H1 (cell line): ENCODE results near the gene HBS1L. TPM values are rescaled to one million over a fixed set of nuclear protein-coding genes. Genes with fewer than 3 reads are reported as not detected.

Experiments
- CTCF ChIA-PET: fragments of 300-600 bp; sonication (Branson Sonifier 250); formaldehyde crosslinking; loops from one replicate; lab custom pipeline; 2021; ENCODE audit not compliant: partially characterized antibody; lab: Charles Lee
- POLR2A ChIA-PET: fragments of 300-600 bp; sonication (Branson Sonifier 250); formaldehyde crosslinking; loops from one replicate; lab custom pipeline; 2021; ENCODE audit warnings: inconsistent platforms; ENCODE audit not compliant: partially characterized antibody; lab: Charles Lee
- DNase-seq, 2 experiments: peaks; one replicate each; pipeline versions ENCODE4 v3.0.0 to v3.0.0-alpha.2; 2010 to 2022; ENCODE audit warnings: low spot score in 2 of 2, low read depth in 1 of 2, mixed read lengths in 1 of 2
- FAIRE-seq: peaks from 2 replicates; lab custom pipeline; 2011; peaks lifted over from hg19 to GRCh38; lab: Jason Lieb, UNC
- H2AFZ ChIP-seq: 2 replicates; pipeline ENCODE4 v1.8.1; 2012; ENCODE audit warnings: low read length, inconsistent platforms
- H2AK5ac ChIP-seq: 2 replicates; pipeline ENCODE4 v1.6.1; 2013; ENCODE audit warnings: low read depth, low read length
- H2BK120ac ChIP-seq: replicated peaks from 2 replicates; pipeline ENCODE3; 2013; ENCODE audit warnings: low read depth, low read length, inconsistent platforms
- H2BK12ac ChIP-seq: 2 replicates; pipeline ENCODE4 v1.6.1; 2013; ENCODE audit warnings: low read depth, low read length
- H2BK15ac ChIP-seq: 2 replicates; pipeline ENCODE4 v1.6.1; 2013; ENCODE audit warnings: low read length
- H2BK20ac ChIP-seq: 2 replicates; pipeline ENCODE4 v1.6.1; 2013; ENCODE audit warnings: low read length
- H2BK5ac ChIP-seq: 2 replicates; pipeline ENCODE4 v1.6.1; 2013; ENCODE audit warnings: low read depth, low read length
- H3K14ac ChIP-seq: 2 replicates; pipeline ENCODE4 v1.6.1; 2013; ENCODE audit warnings: inconsistent platforms; ENCODE audit not compliant: insufficient read length
- H3K18ac ChIP-seq: 2 replicates; pipeline ENCODE4 v1.6.1; 2013; ENCODE audit warnings: low read length; ENCODE audit errors: extremely low read depth
- H3K23ac ChIP-seq: 2 replicates; pipeline ENCODE4 v1.6.1; 2013; ENCODE audit warnings: inconsistent platforms; ENCODE audit not compliant: insufficient read length
- H3K23me2 ChIP-seq: 2 replicates; pipeline ENCODE4 v1.6.1; 2013; ENCODE audit warnings: low read depth, low read length
- H3K27ac ChIP-seq: 2 replicates; pipeline ENCODE4 v1.6.1; 2011; ENCODE audit warnings: low read depth, low read length, inconsistent platforms
- H3K27me3 ChIP-seq, 4 experiments: replicated peaks in 1 of 4; 1 replicate in 1 of 4; 2 replicates in 3 of 4; pipeline versions ENCODE4 v1.6.1 to v1.8.1; 2011 to 2013; ENCODE audit warnings: low read length in 3 of 4, mild to moderate bottlenecking in 3 of 4, inconsistent platforms in 2 of 4, mixed read lengths in 2 of 4, moderate library complexity in 1 of 4; ENCODE audit not compliant: control insufficient read depth in 3 of 4, insufficient read depth in 3 of 4; ENCODE audit errors: extremely low read depth in 1 of 4
- H3K36me3 ChIP-seq, 4 experiments: 2 replicates each; pipeline versions ENCODE4 v1.6.1 to v1.8.1; 2011 to 2013; ENCODE audit warnings: mild to moderate bottlenecking in 4 of 4, low read length in 3 of 4, moderate library complexity in 2 of 4, control low read depth in 1 of 4, inconsistent platforms in 1 of 4; ENCODE audit not compliant: insufficient read depth in 4 of 4, control insufficient read depth in 2 of 4
- H3K4ac ChIP-seq: replicated peaks from 2 replicates; pipeline ENCODE3; 2013; ENCODE audit warnings: low read length, low read depth, mixed read lengths, inconsistent platforms; ENCODE audit not compliant: insufficient read length
- H3K4me1 ChIP-seq, 4 experiments: replicated peaks in 1 of 4; 1 replicate in 1 of 4; 2 replicates in 3 of 4; pipeline versions ENCODE4 v1.6.1 to v1.8.1; 2011 to 2013; ENCODE audit warnings: low read length in 3 of 4, inconsistent platforms in 2 of 4, mixed read lengths in 1 of 4; ENCODE audit not compliant: insufficient read depth in 4 of 4, control insufficient read depth in 3 of 4
- H3K4me2 ChIP-seq, 2 experiments: 2 replicates each; pipeline versions ENCODE4 v1.6.1 to v1.8.1; 2011 to 2013; ENCODE audit warnings: low read depth in 2 of 2, low read length in 2 of 2, control low read depth in 1 of 2, inconsistent platforms in 1 of 2, mild to moderate bottlenecking in 1 of 2; ENCODE audit not compliant: insufficient read depth in 1 of 2
- H3K4me3 ChIP-seq, 4 experiments: fragments of 200-600, 300-600 bp in 1 of 4; sonication (generic), shearing (Covaris generic), sonication (Bioruptor Twin) in 1 of 4; 2 replicates each; pipeline versions ENCODE4 v1.5.1 to v1.8.1; 2011 to 2016; ENCODE audit warnings: low read length in 4 of 4, low read depth in 3 of 4, control low read depth in 2 of 4, inconsistent platforms in 2 of 4, mild to moderate bottlenecking in 2 of 4, mixed read lengths in 1 of 4, moderate library complexity in 1 of 4; ENCODE audit not compliant: insufficient read depth in 2 of 4; ENCODE audit errors: extremely low read depth in 1 of 4
- H3K56ac ChIP-seq: replicated peaks from 2 replicates; pipeline ENCODE3; 2013; ENCODE audit warnings: low read depth, mild to moderate bottlenecking, mixed read lengths, low read length, inconsistent platforms; ENCODE audit not compliant: insufficient read length
- H3K79me1 ChIP-seq: 2 replicates; pipeline ENCODE4 v1.6.1; 2013; ENCODE audit warnings: low read depth, low read length, control low read depth
- H3K79me2 ChIP-seq, 2 experiments: 2 replicates each; pipeline versions ENCODE4 v1.6.1 to v1.8.1; 2012 to 2013; ENCODE audit warnings: low read length in 2 of 2, mild to moderate bottlenecking in 2 of 2, inconsistent platforms in 1 of 2; ENCODE audit not compliant: insufficient read depth in 2 of 2, control insufficient read depth in 1 of 2
- H3K9ac ChIP-seq, 4 experiments: replicated peaks in 1 of 4; 1 replicate in 1 of 4; 2 replicates in 3 of 4; pipeline versions ENCODE4 v1.6.1 to v1.8.1; 2011 to 2013; ENCODE audit warnings: low read depth in 3 of 4, low read length in 3 of 4, control low read depth in 2 of 4, mild to moderate bottlenecking in 2 of 4, moderate library complexity in 2 of 4, inconsistent platforms in 1 of 4; ENCODE audit errors: extremely low read depth in 1 of 4
- H3K9me3 ChIP-seq, 2 experiments: 2 replicates each; pipeline versions ENCODE4 v1.6.1 to v1.8.1; 2012 to 2013; ENCODE audit warnings: mild to moderate bottlenecking in 2 of 2, moderate library complexity in 2 of 2, control low read depth in 1 of 2, inconsistent platforms in 1 of 2, low read depth in 1 of 2, low read length in 1 of 2, mixed read lengths in 1 of 2; ENCODE audit not compliant: insufficient read depth in 2 of 2
- H4K20me1 ChIP-seq, 2 experiments: replicated peaks in 1 of 2; 2 replicates each; pipeline versions ENCODE3 to v1.8.1; 2011 to 2013; ENCODE audit warnings: inconsistent platforms in 2 of 2, low read length in 2 of 2, mild to moderate bottlenecking in 1 of 2; ENCODE audit not compliant: insufficient read depth in 2 of 2, control insufficient read depth in 1 of 2
- H4K5ac ChIP-seq: 2 replicates; pipeline ENCODE4 v1.6.1; 2013; ENCODE audit warnings: low read length, low read depth, mixed read lengths, inconsistent platforms; ENCODE audit not compliant: insufficient read length
- H4K8ac ChIP-seq: 2 replicates; pipeline ENCODE4 v1.8.0; 2013; ENCODE audit warnings: mild to moderate bottlenecking, moderate library complexity, low read length, inconsistent platforms; ENCODE audit not compliant: insufficient read depth; ENCODE audit errors: extremely low read depth
- H4K91ac ChIP-seq: replicated peaks from 2 replicates; pipeline ENCODE3; 2013; ENCODE audit warnings: low read length, mixed read lengths, inconsistent platforms; ENCODE audit not compliant: insufficient read length
- ASH2L ChIP-seq: fragments of 200-600, 300-600 bp; sonication (generic); IDR thresholded peaks from one replicate; pipeline ENCODE4 v1.7.1; 2017; ENCODE audit warnings: low read length
- ATF2 ChIP-seq: IDR thresholded peaks from 2 replicates; pipeline ENCODE4 v1.6.1; 2012; ENCODE audit warnings: low read length, inconsistent platforms
- CHD1 ChIP-seq: IDR thresholded peaks from 2 replicates; pipeline ENCODE4 v1.6.1; 2012; ENCODE audit warnings: low read depth, low read length, improper control_type of control experiment
- CHD2 ChIP-seq: IDR thresholded peaks from 2 replicates; pipeline ENCODE4 v1.6.1; 2012; ENCODE audit warnings: low read length, improper control_type of control experiment
- RFX5 ChIP-seq: IDR thresholded peaks from 2 replicates; pipeline ENCODE4 v1.6.1; 2011; ENCODE audit warnings: low read depth, low read length, improper control_type of control experiment, borderline replicate concordance
- SUZ12 ChIP-seq: fragments of 200-600 bp; sonication (generic); IDR thresholded peaks from 2 replicates; pipeline ENCODE4 v1.6.1; 2012; ENCODE audit warnings: mild to moderate bottlenecking, inconsistent platforms, low read length, moderate library complexity, mixed read lengths
- WGBS, 2 experiments: shearing (Covaris generic) in 1 of 2; methylation state at CpG; one replicate each; pipeline versions ENCODE4 v1.1.6 to v1.1.7; 2013 to 2015; ENCODE audit warnings: low lambda C conversion rate in 2 of 2, mixed read lengths in 2 of 2, inconsistent platforms in 1 of 2, low coverage in 1 of 2, missing lambda C conversion rate in 1 of 2; ENCODE audit not compliant: insufficient replicate concordance in 2 of 2, insufficient coverage in 1 of 2, insufficient read length in 1 of 2; ENCODE audit errors: extremely low coverage in 1 of 2, missing lambda C conversion rate in 1 of 2; 5-methylcytosine and 5-hydroxymethylcytosine counted together
- polyA plus RNA-seq, 7 experiments: library from polyadenylated mRNA; depleted of rRNA in 3 of 7; stranded (reverse) in 5 of 7; unstranded in 2 of 7; fragments of >200 nt in 5 of 7; fragments of 200-250 nt in 2 of 7; gene quantifications; 1 replicate in 5 of 7; 2 replicates in 1 of 7; 4 replicates in 1 of 7; pipeline versions ENCODE4 v1.2.1 to v1.2.3, GENCODE V29; 2011 to 2013; ENCODE audit warnings: missing spikeins in 2 of 7, mixed read lengths in 2 of 7
- total RNA-seq: library from RNA; stranded (reverse); fragmentation: NEBNext Ultra II Directional; extraction: Animal tissue kit (Norgen Biotek cat#: 25700); gene quantifications from 2 replicates; pipeline ENCODE4 v1.2.1, GENCODE V29; 2021

The HBS1L gene
- total and polyA plus RNA-seq, 2 of the 8 experiments (the other 6 are each of a cell fraction or from before 2014, with no cell fraction given), result 28.1 to 97.1 TPM

GRCh38 chr6:135043846-135044245 lies 10.8 kb downstream of the HBS1L start:
- Histone ChIP-seq H3K27me3 (no peaks in the 10 kb centered on the region), H3K4me2 (no peak overlapping the region), H2BK120ac (no peak overlapping the region), H2BK15ac (no peak overlapping the region), H3K23ac (no peak overlapping the region), H3K27ac (no peak overlapping the region), H3K14ac (no peak overlapping the region), H3K79me1 (peaks cover 4% of the 10 kb centered on the region; the same call in 1 of the 2 replicates), H4K20me1 (peaks cover 0 to 5% of the 10 kb centered on the region in 2 experiments), H4K8ac (no peak overlapping the region), H4K5ac (no peak overlapping the region), H3K23me2 (no peaks in the 10 kb centered on the region), H3K56ac (no peak overlapping the region), H3K36me3 (peaks cover 0 to 22% (median 6%) of the 10 kb centered on the region in 4 experiments; a peak in 6 of 8 replicates), H3K4ac (no peak overlapping the region), H3K9ac (no peak overlapping the region), H2BK12ac (no peak overlapping the region), H3K4me3 (no peak overlapping the region), H2BK20ac (no peak overlapping the region), H4K91ac (no peak overlapping the region), H2AK5ac (no peak overlapping the region), H3K18ac (no peak overlapping the region), H3K4me1 (no peaks in the 10 kb centered on the region), H2AFZ (no peak overlapping the region), H2BK5ac (no peak overlapping the region), H3K79me2 (peaks cover 9 to 70% of the 10 kb centered on the region in 2 experiments; a peak in 3 of 4 replicates), H3K9me3 (no peaks in the 10 kb centered on the region)
- ChIA-PET CTCF (interaction anchor here (0.6 to 0.7 kb wide), 2 partner anchors 15 to 345 kb away, joined by 3 to 4 read pairs; no protein-coding TSS in a partner anchor), POLR2A (interaction anchor here (1.1 to 1.8 kb wide), 2 partner anchors 9 to 11 kb away, joined by 3 to 10 read pairs; partner anchors contain the start of gene HBS1L)
- 92% methylated on average over 2 of the region's 2 CpGs; no CpG with 5 or more reads in 1 of the 2 experiments for WGBS, 2 experiments
- TF ChIP-seq ATF2 (no peak), CHD1 (no peak), ASH2L (no peak), RFX5 (no peak), SUZ12 (no peak), CHD2 (no peak)
- DNase-seq, result no peak
- FAIRE-seq, result no peak
